ENCODE data around the gene NBAS. TPM values are rescaled to one million over a fixed set of nuclear protein-coding genes. Genes with fewer than 3 reads are reported as not detected.

Gene NBAS
- total and polyA plus RNA-seq, 12 donors = 26.4 to 79.1 (median 56.3) TPM

GRCh38 chr2:15275346-15275745 lies 285.8 kb downstream of the NBAS start:
- TF ChIP-seq CTCF (IDR thresholded peaks at IDR 0.05) = no peak
- Histone ChIP-seq H3K4me3 (no peak overlapping the region), H3K9me3 (no peaks in the 10 kb centered on the region), H3K27me3 (no peaks in the 10 kb centered on the region), H3K36me3 (peaks cover 0 to 57% (median 8%) of the 10 kb centered on the region in 9 donors), H3K4me1 (no peaks in the 10 kb centered on the region), H3K27ac (no peak overlapping the region)
- DNase-seq (no peak), ATAC-seq (no peak)
- intact Hi-C loops (cut with DNase I) = no loop called here
- WGBS, 2 donors = 94 to 98% methylated on average over 2 of the region's 2 CpGs

DNA sequence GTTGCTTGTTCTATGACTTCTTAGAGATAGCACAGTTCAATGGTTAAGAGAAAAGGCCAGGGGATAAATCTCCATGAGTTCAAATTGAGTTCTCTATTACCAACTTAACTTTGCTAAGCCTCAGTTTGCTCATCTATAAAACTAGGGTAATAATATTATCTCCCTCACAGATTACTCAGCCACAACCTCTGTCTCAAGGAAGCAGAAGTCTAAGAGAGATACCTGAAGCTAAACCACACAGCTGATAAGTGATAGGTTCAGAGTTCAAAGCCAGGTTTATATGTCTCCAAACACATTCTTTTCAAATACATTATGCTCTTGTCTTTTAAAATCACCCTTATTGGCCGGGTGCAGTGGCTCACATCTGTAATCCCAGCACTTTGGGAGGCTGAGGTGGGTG lies 287.7 kb downstream of the NBAS start:
- H3K27ac ChIP-seq = no peak overlapping the region
- H3K27me3 ChIP-seq = no peaks in the 10 kb centered on the region
- H3K9me3 ChIP-seq = no peaks in the 10 kb centered on the region
- TF ChIP-seq CTCF (IDR thresholded peaks at IDR 0.05) = no peak
- no peak overlapping the region for H3K4me3 ChIP-seq
- H3K4me1 ChIP-seq = no peaks in the 10 kb centered on the region
- no peak for DNase-seq
- intact Hi-C loops (cut with DNase I) = no loop called here
- ATAC-seq = no peak
- H3K36me3 ChIP-seq = peaks cover 0 to 57% (median 8%) of the 10 kb centered on the region in 9 donors
- 88 to 96% methylated on average over 1 of the region's 1 CpG for WGBS, 2 donors

DNA sequence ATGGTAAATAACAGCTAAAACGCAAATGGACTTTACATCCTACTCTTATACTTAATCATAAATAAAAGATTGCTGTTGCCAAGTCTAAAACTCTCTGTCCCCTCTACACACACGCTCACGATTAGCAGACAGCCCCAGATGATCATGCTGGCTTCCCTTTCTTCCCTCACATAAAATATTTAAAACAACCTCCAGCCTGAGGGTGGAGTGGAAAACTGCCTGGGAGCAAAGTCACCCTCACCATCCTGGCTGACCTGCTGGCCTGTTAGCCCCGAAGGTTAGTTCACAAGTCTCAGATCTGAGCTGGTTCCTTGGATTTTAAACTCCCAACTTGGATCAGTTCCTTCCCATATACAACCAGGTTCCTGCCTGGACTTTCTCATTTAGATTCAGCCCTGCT lies 288.2 kb downstream of the NBAS start:
- no peak for TF ChIP-seq CTCF (IDR thresholded peaks at IDR 0.05)
- WGBS, 2 donors = 67 to 81% methylated on average over 4 of the region's 4 CpGs
- intact Hi-C loops (cut with DNase I) = no loop called here
- H3K36me3 ChIP-seq = peaks cover 0 to 61% (median 8%) of the 10 kb centered on the region in 9 donors
- no peak overlapping the region for H3K27ac ChIP-seq
- H3K9me3 ChIP-seq = no peaks in the 10 kb centered on the region
- no peaks in the 10 kb centered on the region for H3K27me3 ChIP-seq
- no peak for ATAC-seq
- no peaks in the 10 kb centered on the region for H3K4me1 ChIP-seq
- no peak overlapping the region for H3K4me3 ChIP-seq
- no peak for DNase-seq

DNA sequence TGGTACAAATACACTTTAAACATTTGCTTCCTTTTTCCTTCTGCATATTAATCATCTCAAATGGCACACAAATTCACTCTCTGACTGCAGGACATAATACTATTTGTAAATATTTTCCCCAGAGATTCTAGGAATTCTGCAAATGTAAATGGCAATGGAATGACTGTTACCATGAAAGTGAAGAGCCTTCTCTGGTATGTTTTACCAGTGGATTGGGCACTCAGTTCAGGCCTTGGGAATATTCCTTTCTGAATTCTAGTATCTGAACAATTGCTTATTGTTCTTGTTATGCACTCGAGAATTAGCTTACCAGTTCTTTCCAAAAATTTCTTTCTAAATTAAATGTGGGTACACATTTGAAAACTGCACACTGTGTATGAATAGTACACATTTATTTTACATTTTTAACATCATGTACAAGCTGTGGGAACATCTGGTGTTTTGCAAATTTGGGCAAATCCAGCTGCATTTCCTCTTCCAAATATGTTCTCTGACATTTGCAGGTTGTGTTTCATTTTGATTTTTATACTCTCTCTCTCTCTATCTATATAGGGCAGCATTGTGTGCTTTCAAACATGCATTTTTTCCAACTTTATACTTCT lies 289.1 kb downstream of the NBAS start:
- 75 to 86% methylated on average over 1 of the region's 1 CpG for WGBS, 2 donors
- intact Hi-C loops (cut with DNase I) = no loop called here

More for the DNA sequence above, 289.1 kb downstream of the NBAS start:
- H3K27me3 ChIP-seq = no peaks in the 10 kb centered on the region
- no peaks in the 10 kb centered on the region for H3K9me3 ChIP-seq
- no peak for ATAC-seq
- no peak overlapping the region for H3K27ac ChIP-seq
- no peak for DNase-seq
- H3K36me3 ChIP-seq = peaks cover 0 to 63% (median 8%) of the 10 kb centered on the region in 9 donors
- no peak for TF ChIP-seq CTCF (IDR thresholded peaks at IDR 0.05)
- no peak overlapping the region for H3K4me3 ChIP-seq
- no peaks in the 10 kb centered on the region for H3K4me1 ChIP-seq

All from heart right ventricle (tissue), 16 donors.